HEK293 (cell line): ENCODE measurements around the gene GTF2H3.
A peak's percentile ranks its signal among the peaks of the same experiment; 100 is the strongest.

Experiments
- BCL11B ChIP-seq: fragments of 450-650 bp; formaldehyde crosslinking; IDR thresholded peaks from 2 replicates; pipeline ENCODE4 v1.5.1; 2016; ENCODE audit warnings: low read depth, missing biosample characterization, missing genetic modification characterization
- GLI2 ChIP-seq: fragments of 450-650 bp; formaldehyde crosslinking; IDR thresholded peaks from 2 replicates; pipeline ENCODE4; 2017; ENCODE audit warnings: missing biosample characterization, missing genetic modification characterization, low read depth, borderline replicate concordance
- KLF1 ChIP-seq: fragments of 450-650 bp; formaldehyde crosslinking; IDR thresholded peaks from 2 replicates; pipeline ENCODE4 v1.5.1; 2016; ENCODE audit warnings: missing biosample characterization, missing genetic modification characterization
- KLF9 ChIP-seq: fragments of 450-650 bp; formaldehyde crosslinking; IDR thresholded peaks from 2 replicates; pipeline ENCODE4 v1.5.1; 2016; ENCODE audit warnings: missing biosample characterization, missing genetic modification characterization, low read depth
- MZF1 ChIP-seq: fragments of 450-650 bp; formaldehyde crosslinking; IDR thresholded peaks from 2 replicates; pipeline ENCODE4 v1.5.1; 2017; ENCODE audit warnings: missing biosample characterization, missing genetic modification characterization, borderline replicate concordance
- SP3 ChIP-seq: fragments of 450-650 bp; formaldehyde crosslinking; IDR thresholded peaks from 2 replicates; pipeline ENCODE4 v1.5.1; 2016; ENCODE audit warnings: missing biosample characterization, missing genetic modification characterization
- SP7 ChIP-seq: fragments of 450-650 bp; formaldehyde crosslinking; IDR thresholded peaks from 2 replicates; pipeline ENCODE4 v1.5.1; 2016; ENCODE audit warnings: missing biosample characterization, missing genetic modification characterization
- TRIM28 ChIP-seq: IDR thresholded peaks from 2 replicates; pipeline ENCODE4 v1.6.1; 2011; ENCODE audit warnings: low read length, control low read depth, borderline replicate concordance
- TSHZ1 ChIP-seq: fragments of 450-650 bp; formaldehyde crosslinking; IDR thresholded peaks from 2 replicates; pipeline ENCODE4 v1.5.1; 2016; ENCODE audit warnings: missing biosample characterization, missing genetic modification characterization, borderline replicate concordance
- YY1 ChIP-seq: fragments of 450-650 bp; formaldehyde crosslinking; IDR thresholded peaks from 2 replicates; pipeline ENCODE4 v1.5.1; 2018; ENCODE audit warnings: missing biosample characterization, missing genetic modification characterization
- ZBTB6 ChIP-seq: fragments of 450-650 bp; formaldehyde crosslinking; IDR thresholded peaks from 2 replicates; pipeline ENCODE4 v1.5.1; 2017; ENCODE audit warnings: missing biosample characterization, missing genetic modification characterization
- ZFP41 ChIP-seq: fragments of 450-650 bp; formaldehyde crosslinking; IDR thresholded peaks from 2 replicates; pipeline ENCODE4 v1.5.1; 2016; ENCODE audit warnings: missing biosample characterization, missing genetic modification characterization, borderline replicate concordance
- ZNF140 ChIP-seq: fragments of 450-650 bp; formaldehyde crosslinking; IDR thresholded peaks from 2 replicates; pipeline ENCODE4 v1.5.1; 2016; ENCODE audit warnings: missing biosample characterization, missing genetic modification characterization
- ZNF146 ChIP-seq: fragments of 450-650 bp; formaldehyde crosslinking; IDR thresholded peaks from 2 replicates; pipeline ENCODE4 v1.5.1; 2016; ENCODE audit warnings: missing biosample characterization, missing genetic modification characterization
- ZNF169 ChIP-seq: fragments of 450-650 bp; formaldehyde crosslinking; IDR thresholded peaks from 2 replicates; pipeline ENCODE4 v1.5.1; 2016; ENCODE audit warnings: missing biosample characterization, missing genetic modification characterization
- ZNF174 ChIP-seq: fragments of 450-650 bp; formaldehyde crosslinking; IDR thresholded peaks from 2 replicates; pipeline ENCODE4 v1.5.0; 2017; ENCODE audit warnings: missing biosample characterization, mild to moderate bottlenecking, missing genetic modification characterization
- ZNF221 ChIP-seq: fragments of 450-650 bp; formaldehyde crosslinking; IDR thresholded peaks from 2 replicates; pipeline ENCODE4 v1.5.1; 2017; ENCODE audit warnings: missing biosample characterization, missing genetic modification characterization, borderline replicate concordance
- ZNF223 ChIP-seq: fragments of 450-650 bp; formaldehyde crosslinking; IDR thresholded peaks from 2 replicates; pipeline ENCODE4 v1.5.1; 2016; ENCODE audit warnings: missing biosample characterization, missing genetic modification characterization
- ZNF266 ChIP-seq: fragments of 450-650 bp; formaldehyde crosslinking; IDR thresholded peaks from 2 replicates; pipeline ENCODE4 v1.5.1; 2016; ENCODE audit warnings: missing biosample characterization, missing genetic modification characterization, low read depth
- ZNF394 ChIP-seq: fragments of 450-650 bp; formaldehyde crosslinking; IDR thresholded peaks from 2 replicates; pipeline ENCODE4 v1.5.1; 2016; ENCODE audit warnings: missing biosample characterization, missing genetic modification characterization, mild to moderate bottlenecking, moderate library complexity, borderline replicate concordance
- ZNF398 ChIP-seq: fragments of 450-650 bp; formaldehyde crosslinking; IDR thresholded peaks from 2 replicates; pipeline ENCODE4 v1.5.1; 2017; ENCODE audit warnings: missing biosample characterization, missing genetic modification characterization
- ZNF449 ChIP-seq: fragments of 450-650 bp; formaldehyde crosslinking; IDR thresholded peaks from 2 replicates; pipeline ENCODE4 v1.5.1; 2017; ENCODE audit warnings: missing biosample characterization, mild to moderate bottlenecking, missing genetic modification characterization, moderate library complexity
- ZNF473 ChIP-seq: fragments of 450-650 bp; formaldehyde crosslinking; IDR thresholded peaks from 2 replicates; pipeline ENCODE4 v1.5.1; 2017; ENCODE audit warnings: missing biosample characterization, missing genetic modification characterization
- ZNF521 ChIP-seq: fragments of 450-650 bp; formaldehyde crosslinking; IDR thresholded peaks from 2 replicates; pipeline ENCODE4 v1.5.1; 2017; ENCODE audit warnings: missing biosample characterization, mild to moderate bottlenecking, missing genetic modification characterization
- ZNF549 ChIP-seq: fragments of 450-650 bp; IDR thresholded peaks from 2 replicates; pipeline ENCODE4 v1.5.1; 2018; ENCODE audit warnings: missing biosample characterization, missing genetic modification characterization, mild to moderate bottlenecking, inconsistent platforms, moderate library complexity
- ZNF580 ChIP-seq: fragments of 450-650 bp; formaldehyde crosslinking; IDR thresholded peaks from 2 replicates; pipeline ENCODE4 v1.5.1; 2016; ENCODE audit warnings: missing biosample characterization, missing genetic modification characterization
- ZNF596 ChIP-seq: fragments of 450-650 bp; IDR thresholded peaks from 2 replicates; pipeline ENCODE4 v1.5.0; 2018; ENCODE audit warnings: missing biosample characterization, mild to moderate bottlenecking, missing genetic modification characterization, moderate library complexity
- ZNF658 ChIP-seq: fragments of 450-650 bp; formaldehyde crosslinking; IDR thresholded peaks from 2 replicates; pipeline ENCODE4; 2016; ENCODE audit warnings: missing biosample characterization, missing genetic modification characterization
- ZNF660 ChIP-seq: fragments of 450-650 bp; IDR thresholded peaks from 2 replicates; pipeline ENCODE4 v1.5.1; 2018; ENCODE audit warnings: missing biosample characterization, mild to moderate bottlenecking, missing genetic modification characterization
- ZNF768 ChIP-seq: fragments of 450-650 bp; formaldehyde crosslinking; IDR thresholded peaks from 2 replicates; pipeline ENCODE4 v1.5.1; 2018; ENCODE audit warnings: missing biosample characterization, mild to moderate bottlenecking, missing genetic modification characterization
- ZNF785 ChIP-seq: fragments of 450-650 bp; formaldehyde crosslinking; IDR thresholded peaks from 2 replicates; pipeline ENCODE4 v1.5.1; 2016; ENCODE audit warnings: missing biosample characterization, missing genetic modification characterization
- ZNF792 ChIP-seq: fragments of 450-650 bp; formaldehyde crosslinking; IDR thresholded peaks from 2 replicates; pipeline ENCODE4 v1.5.1; 2016; ENCODE audit warnings: missing biosample characterization, missing genetic modification characterization
- ZNF837 ChIP-seq: fragments of 450-650 bp; formaldehyde crosslinking; IDR thresholded peaks from 2 replicates; pipeline ENCODE4 v1.5.1; 2016; ENCODE audit warnings: missing biosample characterization, missing genetic modification characterization

The GTF2H3 gene

GRCh38 chr12:123633379-123634141, at the start of gene GTF2H3, which contains the start of gene EIF2B1 (continued):
- no peak for TF ChIP-seq ZNF221 (tag by site-specific recombination)
- TF ChIP-seq ZFP41 = no peak
- no peak for TF ChIP-seq ZNF596
- peak; percentile 26; the same call in 1 of the 2 replicates for TF ChIP-seq ZNF398 (tag by site-specific recombination)
- no peak for TF ChIP-seq ZNF140 (tag by site-specific recombination)
- peak; percentile 82 for TF ChIP-seq SP3 (tag by site-specific recombination)
- peak; percentile 87 for TF ChIP-seq SP7
- TF ChIP-seq ZNF660 = peak; percentile 35; the same call in 1 of the 2 replicates
- TF ChIP-seq KLF1 = peak; percentile 21
- TF ChIP-seq ZNF223 = no peak
- TF ChIP-seq ZNF580 (tag by site-specific recombination) = peak; percentile 92
- no peak for TF ChIP-seq TSHZ1 (tag by site-specific recombination)
- no peak for TF ChIP-seq ZNF266 (tag by site-specific recombination)
- no peak for TF ChIP-seq ZNF768
- TF ChIP-seq GLI2 = no peak
- peak; percentile 32; the same call in 1 of the 2 replicates for TF ChIP-seq ZNF394
- TF ChIP-seq ZNF473 (tag by site-specific recombination) = no peak
- TF ChIP-seq ZNF658 (tag by site-specific recombination) = no peak
- TF ChIP-seq ZNF169 (tag by site-specific recombination) = no peak
- no peak for TF ChIP-seq TRIM28
- no peak for TF ChIP-seq ZNF449
- TF ChIP-seq ZNF549 (tag by site-specific recombination) = no peak
- no peak for TF ChIP-seq ZNF785
- peak; percentile 5; the same call in 1 of the 2 replicates for TF ChIP-seq ZNF146
- TF ChIP-seq YY1 (tag by site-specific recombination) = no peak; the same call in 1 of the 2 replicates
- TF ChIP-seq ZNF174 = no peak
- TF ChIP-seq BCL11B = no peak
- no peak for TF ChIP-seq ZBTB6
- TF ChIP-seq ZNF792 (tag by site-specific recombination) = no peak
- TF ChIP-seq ZNF521 (tag by site-specific recombination) = no peak
- no peak for TF ChIP-seq ZNF837 (tag by site-specific recombination)
- TF ChIP-seq KLF9 (tag by site-specific recombination) = no peak
- no peak for TF ChIP-seq MZF1 (tag by site-specific recombination)
